MM.1S (cell line): ENCODE measurements around the gene DISC1.

Experiments
- DNase-seq: peaks from one replicate; pipeline ENCODE4 v3.0.0-alpha.2; 2015
- H2AFZ ChIP-seq: fragments of 300-600 bp; sonication (generic); 2 replicates; pipeline ENCODE4 v1.6.0; 2016; ENCODE audit warnings: antibody characterized with exemption, low read length
- H3F3A ChIP-seq: fragments of 300-600 bp; sonication (generic); 2 replicates; pipeline ENCODE4 v1.6.1; 2016; ENCODE audit warnings: mild to moderate bottlenecking, antibody characterized with exemption, low read length, moderate library complexity, mixed read lengths; ENCODE audit not compliant: insufficient read depth
- H3K27ac ChIP-seq: fragments of 300-600 bp; sonication (generic); 2 replicates; pipeline ENCODE4 v1.5.1; 2016; ENCODE audit warnings: mild to moderate bottlenecking, low read length
- H3K27me3 ChIP-seq: fragments of 300-600 bp; sonication (generic); replicated peaks from 2 replicates; pipeline ENCODE4 v1.6.0; 2016; ENCODE audit warnings: low read length; ENCODE audit not compliant: insufficient read depth
- H3K36me3 ChIP-seq: fragments of 300-600 bp; sonication (generic); replicated peaks from 2 replicates; pipeline ENCODE4 v1.6.1; 2016; ENCODE audit warnings: mild to moderate bottlenecking, low read length, mixed read lengths; ENCODE audit not compliant: insufficient read depth
- H3K4me1 ChIP-seq: fragments of 300-600 bp; sonication (generic); 2 replicates; pipeline ENCODE4 v1.6.1; 2016; ENCODE audit warnings: low read length, mixed read lengths
- H3K4me2 ChIP-seq: fragments of 300-600 bp; sonication (generic); 2 replicates; pipeline ENCODE4 v1.6.0; 2016; ENCODE audit warnings: low read depth, low read length
- H3K4me3 ChIP-seq: fragments of 300-600 bp; sonication (generic); 2 replicates; pipeline ENCODE4 v1.5.1; 2016; ENCODE audit warnings: low read length, mixed read lengths
- H3K79me2 ChIP-seq: fragments of 300-600 bp; sonication (generic); 2 replicates; pipeline ENCODE4 v1.6.1; 2016; ENCODE audit warnings: mixed run types, low read length, mixed read lengths
- H3K9ac ChIP-seq: fragments of 300-600 bp; sonication (generic); 2 replicates; pipeline ENCODE4 v1.6.1; 2016; ENCODE audit warnings: low read length, mixed read lengths
- H3K9me2 ChIP-seq: fragments of 300-600 bp; sonication (generic); replicated peaks from 2 replicates; pipeline ENCODE4 v1.6.1; 2016; ENCODE audit warnings: mild to moderate bottlenecking, low read length, mixed read lengths; ENCODE audit not compliant: insufficient read depth
- H3K9me3 ChIP-seq: fragments of 300-600 bp; sonication (generic); replicated peaks from 2 replicates; pipeline ENCODE4 v1.6.1; 2016; ENCODE audit warnings: mild to moderate bottlenecking, low read length, mixed read lengths; ENCODE audit not compliant: insufficient read depth
- H4K20me1 ChIP-seq: fragments of 300-600 bp; sonication (generic); 2 replicates; pipeline ENCODE4 v1.6.1; 2016; ENCODE audit warnings: mild to moderate bottlenecking, low read length, moderate library complexity, mixed read lengths; ENCODE audit not compliant: insufficient read depth
- CTCF ChIP-seq: fragments of 300-600 bp; sonication (generic); IDR thresholded peaks from 2 replicates; pipeline ENCODE4 v1.5.1; 2016; ENCODE audit warnings: antibody characterized with exemption, low read length, mixed read lengths
- EZH2 ChIP-seq: fragments of 300-600 bp; sonication (generic); optimal IDR thresholded peaks from 2 replicates; pipeline ENCODE3; 2017; ENCODE audit warnings: low read depth, mild to moderate bottlenecking, antibody characterized with exemption, low read length, mixed read lengths
- EZH2phosphoT487 ChIP-seq: fragments of 300-600 bp; sonication (generic); IDR thresholded peaks from 2 replicates; pipeline ENCODE4 v1.6.1; 2018; ENCODE audit warnings: antibody characterized with exemption, low read length

DISC1 gene

DNA sequence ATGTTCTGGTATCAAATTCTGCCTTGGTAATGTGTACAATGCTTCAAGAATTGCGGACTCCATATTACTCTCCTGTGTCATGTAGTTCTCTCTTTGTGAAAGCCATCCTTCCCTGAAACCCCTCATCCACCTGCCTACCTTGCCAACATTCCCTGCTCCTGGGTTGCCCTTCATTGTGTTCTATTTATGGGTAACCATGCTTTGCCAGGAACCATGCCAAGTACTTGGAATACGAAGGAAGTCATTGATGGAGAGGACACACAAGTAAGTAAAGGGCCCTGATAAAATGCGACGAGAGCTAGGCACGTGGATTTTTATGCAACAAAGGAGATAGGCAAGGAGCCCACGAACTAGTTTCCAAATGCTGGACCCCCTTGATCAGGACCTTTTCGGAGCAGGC is 300.8 kb downstream of the DISC1 start:
- Histone ChIP-seq H3K36me3 (no peaks in the 10 kb centered on the region), H3K4me1 (no peaks in the 10 kb centered on the region), H3K27me3 (no peaks in the 10 kb centered on the region), H3K9ac (no peak overlapping the region), H3K4me2 (no peak overlapping the region), H3K9me2 (no peaks in the 10 kb centered on the region), H3K79me2 (no peaks in the 10 kb centered on the region), H3F3A (no peaks in the 10 kb centered on the region), H3K4me3 (no peak overlapping the region), H4K20me1 (no peaks in the 10 kb centered on the region), H3K27ac (no peak overlapping the region), H2AFZ (no peak overlapping the region), H3K9me3 (no peaks in the 10 kb centered on the region; the same call in 1 of the 2 replicates)
- DNase-seq = no peak
- TF ChIP-seq EZH2phosphoT487 (no peak), EZH2 (no peak), CTCF (no peak)

GRCh38 chr1:231929311-231929710 is 302.7 kb downstream of the DISC1 start:
- Histone ChIP-seq H3K36me3 (no peaks in the 10 kb centered on the region), H3K9me3 (no peaks in the 10 kb centered on the region; the same call in 1 of the 2 replicates), H3K4me1 (no peaks in the 10 kb centered on the region), H3K27ac (no peak overlapping the region), H3K27me3 (no peaks in the 10 kb centered on the region), H3K9me2 (no peaks in the 10 kb centered on the region), H3K79me2 (no peaks in the 10 kb centered on the region), H3F3A (no peaks in the 10 kb centered on the region), H2AFZ (no peak overlapping the region), H3K4me2 (no peak overlapping the region), H3K9ac (no peak overlapping the region), H3K4me3 (no peak overlapping the region), H4K20me1 (no peaks in the 10 kb centered on the region)
- TF ChIP-seq EZH2phosphoT487 = no peak
- TF ChIP-seq CTCF = no peak
- TF ChIP-seq EZH2 = no peak
- no peak for DNase-seq

- Histone ChIP-seq H3K4me3 (no peak overlapping the region), H3K4me1 (no peaks in the 10 kb centered on the region), H3F3A (no peaks in the 10 kb centered on the region), H3K9me2 (no peaks in the 10 kb centered on the region), H3K27ac (no peak overlapping the region), H3K79me2 (no peaks in the 10 kb centered on the region), H2AFZ (no peak overlapping the region), H3K36me3 (no peaks in the 10 kb centered on the region), H3K4me2 (no peak overlapping the region), H3K27me3 (no peaks in the 10 kb centered on the region), H3K9me3 (no peaks in the 10 kb centered on the region; the same call in 1 of the 2 replicates), H4K20me1 (no peaks in the 10 kb centered on the region), H3K9ac (no peak overlapping the region)
- no peak for DNase-seq
- TF ChIP-seq CTCF = no peak
- TF ChIP-seq EZH2phosphoT487 = no peak
- no peak for TF ChIP-seq EZH2
Observed at GRCh38 chr1:231930257-231930947, 303.8 kb downstream of the DISC1 start.
